Neuronal stem cell (in vitro differentiated cells): ENCODE data around the gene GRIK5.

Source experiments
- DNase-seq: peaks from one replicate; pipeline ENCODE4 v3.0.0-alpha.2; 2013; ENCODE audit warnings: low spot score
- H2AFZ ChIP-seq: one replicate; pipeline ENCODE4 v1.6.1; 2013; ENCODE audit warnings: mild to moderate bottlenecking, low read length, inconsistent platforms
- H2AK5ac ChIP-seq: 2 replicates; pipeline ENCODE4 v1.6.1; 2013; ENCODE audit warnings: low read depth, mild to moderate bottlenecking, inconsistent platforms, low read length, moderate library complexity, mixed read lengths
- H2BK120ac ChIP-seq: 2 replicates; pipeline ENCODE4 v1.6.1; 2013; ENCODE audit warnings: low read depth, mild to moderate bottlenecking, inconsistent platforms, low read length, moderate library complexity, mixed read lengths
- H2BK12ac ChIP-seq: one replicate; pipeline ENCODE4 v1.6.1; 2013; ENCODE audit warnings: low read length, inconsistent platforms
- H2BK15ac ChIP-seq: 2 replicates; pipeline ENCODE4 v1.6.1; 2013; ENCODE audit warnings: mild to moderate bottlenecking, low read length, inconsistent platforms, mixed read lengths
- H2BK5ac ChIP-seq: one replicate; pipeline ENCODE4 v1.6.1; 2013; ENCODE audit warnings: inconsistent platforms, mild to moderate bottlenecking, low read length, moderate library complexity
- H3K14ac ChIP-seq: one replicate; pipeline ENCODE4 v1.6.1; 2013; ENCODE audit warnings: low read length, inconsistent platforms
- H3K18ac ChIP-seq: 2 replicates; pipeline ENCODE4 v1.6.1; 2013; ENCODE audit warnings: low read length, inconsistent platforms
- H3K23ac ChIP-seq: 2 replicates; pipeline ENCODE4 v1.6.1; 2013; ENCODE audit warnings: low read depth, mild to moderate bottlenecking, mixed read lengths, low read length, inconsistent platforms; ENCODE audit not compliant: poor library complexity
- H3K27ac ChIP-seq: replicated peaks from 3 replicates; pipeline ENCODE4 v1.5.1; 2013; ENCODE audit warnings: low read length, inconsistent platforms
- H3K27me3 ChIP-seq, 3 experiments: 2 replicates each; pipeline ENCODE4 v1.6.1; 2013; ENCODE audit warnings: low read length in 3 of 3, mild to moderate bottlenecking in 2 of 3, inconsistent platforms in 1 of 3, low read depth in 1 of 3, mixed read lengths in 1 of 3, moderate library complexity in 1 of 3; ENCODE audit not compliant: control insufficient read depth in 3 of 3, insufficient read depth in 3 of 3
- H3K36me3 ChIP-seq, 2 donors: replicated peaks in 1 of 2; 2 replicates each; pipeline ENCODE4 v1.6.1; 2013; ENCODE audit warnings: low read length in 2 of 2; ENCODE audit not compliant: control insufficient read depth in 2 of 2, insufficient read depth in 2 of 2
- H3K4ac ChIP-seq: 2 replicates; pipeline ENCODE4 v1.6.1; 2013; ENCODE audit warnings: inconsistent platforms, mild to moderate bottlenecking, low read length, moderate library complexity
- H3K4me1 ChIP-seq, 2 donors: 1 replicate in 1 of 2; 2 replicates in 1 of 2; pipeline ENCODE4 v1.6.1; 2013; ENCODE audit warnings: low read length in 2 of 2, low read depth in 1 of 2; ENCODE audit not compliant: control insufficient read depth in 2 of 2, insufficient read depth in 1 of 2
- H3K4me2 ChIP-seq: one replicate; pipeline ENCODE4 v1.6.1; 2013; ENCODE audit warnings: mild to moderate bottlenecking, low read length, inconsistent platforms; ENCODE audit not compliant: insufficient read depth, poor library complexity, severe bottlenecking
- H3K4me3 ChIP-seq, 2 donors: 2 replicates each; pipeline ENCODE4 v1.5.1; 2013; ENCODE audit warnings: low read length in 2 of 2, mild to moderate bottlenecking in 2 of 2, inconsistent platforms in 1 of 2, moderate library complexity in 1 of 2
- H3K79me1 ChIP-seq: one replicate; pipeline ENCODE4 v1.6.1; 2013; ENCODE audit warnings: low read depth, mild to moderate bottlenecking, inconsistent platforms, low read length, moderate library complexity
- H3K9ac ChIP-seq: one replicate; pipeline ENCODE4 v1.6.1; 2013; ENCODE audit warnings: mild to moderate bottlenecking, low read depth, low read length, inconsistent platforms; ENCODE audit not compliant: poor library complexity
- H3K9me3 ChIP-seq, 2 donors: replicated peaks in 1 of 2; 2 replicates each; pipeline versions ENCODE3 to v1.6.1; 2013; ENCODE audit warnings: low read length in 2 of 2, mild to moderate bottlenecking in 2 of 2, inconsistent platforms in 1 of 2, low read depth in 1 of 2, mixed read lengths in 1 of 2, moderate library complexity in 1 of 2; ENCODE audit not compliant: control insufficient read depth in 2 of 2, insufficient read depth in 1 of 2
- H4K8ac ChIP-seq: one replicate; pipeline ENCODE4 v1.6.1; 2013; ENCODE audit warnings: low read depth, mild to moderate bottlenecking, inconsistent platforms, low read length, moderate library complexity
- H4K91ac ChIP-seq: one replicate; pipeline ENCODE4 v1.6.1; 2013; ENCODE audit warnings: low read length, low read depth, mild to moderate bottlenecking, inconsistent platforms; ENCODE audit not compliant: poor library complexity
- WGBS, 2 donors: extraction: QIAGEN DNeasy Blood & Tissue Kit; methylation state at CpG; one replicate each; pipeline ENCODE4 v1.1.7; 2013; ENCODE audit warnings: missing lambda C conversion rate in 2 of 2, mixed read lengths in 1 of 2; ENCODE audit not compliant: insufficient read length in 2 of 2, insufficient replicate concordance in 1 of 2; ENCODE audit errors: extremely low coverage in 2 of 2; 5-methylcytosine and 5-hydroxymethylcytosine counted together

Gene GRIK5

DNA sequence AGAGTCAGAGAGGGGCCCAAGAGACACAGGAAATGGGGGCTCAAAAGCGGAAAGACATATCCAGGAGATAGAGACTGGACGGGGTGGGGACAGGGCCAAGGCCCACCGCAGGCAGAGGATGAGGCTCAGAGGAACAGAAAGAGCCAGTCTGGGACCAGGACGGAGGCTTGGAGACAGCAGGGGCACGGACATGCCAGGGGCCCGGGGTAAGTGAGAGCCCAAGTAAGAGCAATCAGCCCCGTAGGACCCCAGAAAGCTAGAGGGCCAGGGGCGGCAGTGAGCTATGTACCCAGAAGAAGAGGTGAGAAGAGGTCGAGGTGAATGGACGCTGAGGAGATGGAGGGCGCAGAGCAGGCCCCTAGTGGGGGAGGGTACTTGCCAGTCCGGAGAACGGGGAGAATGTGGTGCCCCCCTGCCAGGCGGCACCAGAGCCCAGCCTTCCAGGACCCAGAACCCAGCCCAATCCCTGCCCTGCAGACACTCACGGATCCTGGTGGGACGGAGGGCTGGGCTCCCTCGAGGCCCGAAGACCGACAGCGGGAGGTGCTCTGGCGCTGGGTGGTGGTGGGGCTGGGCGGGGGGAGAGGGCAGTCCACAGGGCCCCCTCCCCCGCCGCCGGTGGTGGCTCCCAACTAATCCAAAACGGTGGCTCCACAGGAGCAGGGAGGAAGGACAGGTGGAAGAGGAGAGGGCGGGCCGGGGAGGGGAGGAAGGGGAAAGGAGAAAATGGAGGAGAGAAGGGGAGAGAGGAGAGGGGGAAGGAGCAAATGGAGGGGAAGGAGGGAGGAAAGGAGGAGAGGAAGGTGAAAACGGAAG is 1.0 kb downstream of the GRIK5 start:
- peak overlapping the region; percentile 90 for H2BK15ac ChIP-seq
- H3K9ac ChIP-seq, result peak overlapping the region; percentile 83
- peak overlapping the region; percentile 94 for H3K18ac ChIP-seq
- H3K27me3 ChIP-seq, result peaks cover 0 to 14% (median 0%) of the 10 kb centered on the region in 3 experiments
- H3K14ac ChIP-seq, result no peak overlapping the region
- peak overlapping the region; percentile 92 for H2AFZ ChIP-seq
- no peak for DNase-seq
- H3K79me1 ChIP-seq, result peaks cover 8% of the 10 kb centered on the region
- H3K23ac ChIP-seq, result peak overlapping the region; percentile 39
- H3K4me1 ChIP-seq, result peaks cover 19 to 26% of the 10 kb centered on the region in 2 donors
- peak overlapping the region; percentile 84 for H3K4me2 ChIP-seq
- WGBS, 2 donors, result 100% methylated on average over 1 of the region's 29 CpGs; no CpG with 5 or more reads in 1 of the 2 donors
- peak overlapping the region; percentile 1 to 79 for H3K4me3 ChIP-seq
- peak overlapping the region; percentile 99 for H2AK5ac ChIP-seq
- no peak overlapping the region for H3K4ac ChIP-seq
- peak overlapping the region; percentile 30 for H2BK12ac ChIP-seq
- H2BK5ac ChIP-seq, result peak overlapping the region; percentile 84
- H3K9me3 ChIP-seq, result no peaks in the 10 kb centered on the region
- no peak overlapping the region for H2BK120ac ChIP-seq
- H3K36me3 ChIP-seq, result peaks cover 0 to 13% of the 10 kb centered on the region in 2 donors
- no peak overlapping the region for H4K91ac ChIP-seq
- no peak overlapping the region for H3K27ac ChIP-seq
- H4K8ac ChIP-seq, result peak overlapping the region; percentile 74

DNA sequence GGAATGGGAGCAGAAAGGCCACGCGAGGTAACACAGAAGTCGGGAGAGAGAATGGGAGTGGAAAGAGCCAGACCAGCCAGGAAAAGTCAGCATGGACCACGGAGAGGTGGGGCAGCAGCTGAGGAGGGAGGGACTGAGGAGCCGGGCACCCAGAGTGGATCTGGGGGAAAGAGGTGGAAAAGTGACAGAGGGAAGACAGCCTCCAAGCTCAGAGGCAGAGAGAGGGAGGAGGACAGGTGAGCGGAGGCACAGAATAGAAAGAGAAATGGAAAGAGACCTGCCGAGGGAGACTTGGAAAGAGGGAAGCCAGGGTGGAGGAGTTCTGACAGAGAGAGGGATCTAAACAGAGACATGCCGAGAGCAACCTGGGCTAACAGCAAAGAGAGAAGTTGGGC is 1.6 kb downstream of the GRIK5 start:
- no CpG with 5 or more reads among the region's 8 CpGs for WGBS, 2 donors

GRCh38 chr19:42067315-42067888 is 2.6 kb downstream of the GRIK5 start:
- no peak overlapping the region for H2AFZ ChIP-seq
- no peak overlapping the region for H4K91ac ChIP-seq
- H3K79me1 ChIP-seq, result peaks cover 8% of the 10 kb centered on the region
- peaks cover 19 to 26% of the 10 kb centered on the region in 2 donors for H3K4me1 ChIP-seq
- no peak overlapping the region for H3K4ac ChIP-seq
- no peak overlapping the region for H4K8ac ChIP-seq
- H3K14ac ChIP-seq, result no peak overlapping the region
- H3K9ac ChIP-seq, result no peak overlapping the region
- no peak overlapping the region for H3K4me2 ChIP-seq
- H3K23ac ChIP-seq, result no peak overlapping the region
- H3K4me3 ChIP-seq, result peak overlapping the region in 1 of 2 donors; percentile 3
- H2BK12ac ChIP-seq, result no peak overlapping the region
- H3K36me3 ChIP-seq, result peaks cover 0 to 17% of the 10 kb centered on the region in 2 donors
- no peak for DNase-seq
- H3K18ac ChIP-seq, result no peak overlapping the region
- H3K9me3 ChIP-seq, result no peaks in the 10 kb centered on the region
- peaks cover 0 to 14% (median 0%) of the 10 kb centered on the region in 3 experiments for H3K27me3 ChIP-seq
- WGBS, 2 donors, result no CpG with 5 or more reads among the region's 6 CpGs
- H3K27ac ChIP-seq, result no peak overlapping the region
- H2BK120ac ChIP-seq, result no peak overlapping the region
- H2BK15ac ChIP-seq, result no peak overlapping the region
- H2AK5ac ChIP-seq, result no peak overlapping the region
- H2BK5ac ChIP-seq, result no peak overlapping the region

More for the DNA sequence above, 1.6 kb downstream of the GRIK5 start:
- Histone ChIP-seq H3K9me3 (no peaks in the 10 kb centered on the region), H4K91ac (no peak overlapping the region), H2BK120ac (no peak overlapping the region), H2AK5ac (peak overlapping the region; percentile 99), H3K4me2 (peak overlapping the region; percentile 84), H3K14ac (no peak overlapping the region), H3K4me1 (peaks cover 19 to 26% of the 10 kb centered on the region in 2 donors), H3K23ac (peak overlapping the region; percentile 39), H2BK5ac (peak overlapping the region; percentile 84), H2AFZ (peak overlapping the region; percentile 92), H3K27ac (no peak overlapping the region), H3K27me3 (peaks cover 0 to 14% (median 0%) of the 10 kb centered on the region in 3 experiments), H3K79me1 (peaks cover 8% of the 10 kb centered on the region), H3K4me3 (peak overlapping the region in 1 of 2 donors; percentile 79), H2BK12ac (no peak overlapping the region), H3K9ac (no peak overlapping the region), H3K36me3 (peaks cover 0 to 13% of the 10 kb centered on the region in 2 donors), H2BK15ac (no peak overlapping the region), H4K8ac (peak overlapping the region; percentile 74), H3K18ac (no peak overlapping the region), H3K4ac (no peak overlapping the region)
- DNase-seq, result no peak
